Erythroblast (primary cell): Measurements from ENCODE around the gene SLC35G6.

Source experiments
- GATA1 ChIP-seq: IDR thresholded peaks from 2 replicates; pipeline ENCODE4 v1.6.1; 2011; ENCODE audit warnings: low read depth, mild to moderate bottlenecking, control low read depth, low read length, moderate library complexity
- POLR2A ChIP-seq: IDR thresholded peaks from 2 replicates; pipeline ENCODE4 v1.6.1; 2011; ENCODE audit warnings: mild to moderate bottlenecking, low read length

- TF ChIP-seq POLR2A (no peak), GATA1 (no peak)
Observed at GRCh38 chr17:7439462-7440112, 41.7 kb upstream of the SLC35G6 start, which contains the start of gene FGF11.
